Kidney tubule cell (primary cell): ENCODE data around the gene PCA3.
A peak's percentile ranks its signal among the peaks of the same experiment; 100 is the strongest.

Experiments used
- DNase-seq: peaks from one replicate; pipeline ENCODE4 v3.0.0-alpha.2; 2018; ENCODE audit warnings: low spot score

PCA3 gene

GRCh38 chr9:76827296-76828080 is 63.2 kb downstream of the PCA3 start:
- peak; percentile 49 for DNase-seq

DNA sequence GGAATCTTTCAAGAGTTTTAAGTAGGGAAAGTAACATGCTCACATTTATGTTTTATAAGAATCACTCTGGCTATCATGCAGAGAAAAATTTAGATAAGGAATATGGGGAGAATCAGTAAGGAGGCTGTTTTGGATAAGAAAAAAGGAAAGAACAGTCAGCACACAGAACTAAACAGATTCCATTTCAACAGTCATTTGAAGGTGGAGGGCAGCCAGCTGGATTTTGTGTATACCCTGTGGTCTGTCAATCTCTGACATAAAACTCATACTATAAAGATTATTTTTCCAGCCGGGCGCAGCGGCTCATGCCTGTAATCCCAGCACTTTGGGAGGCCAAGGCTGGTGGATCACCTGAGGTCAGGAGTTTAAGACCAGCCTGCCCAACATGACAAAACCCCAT is 64.2 kb downstream of the PCA3 start:
- DNase-seq = no peak

- DNase-seq = peak; percentile 67
Measured at GRCh38 chr9:76835571-76836283, 71.5 kb downstream of the PCA3 start.
